GM12892 (cell line): Measurements from ENCODE around the gene CYP46A1.
A peak's percentile ranks its signal among the peaks of the same experiment; 100 is the strongest.
"Not testable (repeated sequence)": the region's sequence is repeated elsewhere in the genome, so short reads cannot be mapped to it uniquely, and the experiment has no call there.

Experiments used
- DNase-seq: peaks from one replicate; pipeline ENCODE4 v3.0.0; 2011; ENCODE audit not compliant: insufficient read length
- FAIRE-seq: peaks from 2 replicates; lab custom pipeline; 2011; peaks lifted over from hg19 to GRCh38; lab: Jason Lieb, UNC
- POLR2A ChIP-seq: IDR thresholded peaks from 2 replicates; pipeline ENCODE4 v1.6.1; 2011; ENCODE audit warnings: low read depth, low read length, control low read depth
- POLR2AphosphoS5 ChIP-seq: IDR thresholded peaks from 2 replicates; pipeline ENCODE4 v1.6.1; 2011; ENCODE audit warnings: low read depth, low read length, control low read depth
- TAF1 ChIP-seq: IDR thresholded peaks from 2 replicates; pipeline ENCODE4 v1.6.1; 2011; ENCODE audit warnings: low read depth, mild to moderate bottlenecking, control low read depth, low read length, borderline replicate concordance

CYP46A1 gene

GRCh38 chr14:99755629-99756603, 71.8 kb downstream of the CYP46A1 start:
- TF ChIP-seq POLR2AphosphoS5 (no peak), POLR2A (no peak), TAF1 (no peak)
- DNase-seq (no peak), FAIRE-seq (no peak)

- FAIRE-seq (no peak), DNase-seq (no peak)
- TF ChIP-seq TAF1, result no peak
- no peak for TF ChIP-seq POLR2AphosphoS5
- TF ChIP-seq POLR2A, result no peak
Observed at GRCh38 chr14:99756796-99757195, 72.7 kb downstream of the CYP46A1 start.

GRCh38 chr14:99757331-99758070, 73.4 kb downstream of the CYP46A1 start:
- TF ChIP-seq POLR2AphosphoS5, result no peak
- FAIRE-seq (no peak), DNase-seq (no peak)

- peak; percentile 40 for FAIRE-seq
- TF ChIP-seq POLR2AphosphoS5 (no peak), TAF1 (no peak), POLR2A (no peak)
Observed at GRCh38 chr14:99758121-99758821, 74.2 kb downstream of the CYP46A1 start.

DNA sequence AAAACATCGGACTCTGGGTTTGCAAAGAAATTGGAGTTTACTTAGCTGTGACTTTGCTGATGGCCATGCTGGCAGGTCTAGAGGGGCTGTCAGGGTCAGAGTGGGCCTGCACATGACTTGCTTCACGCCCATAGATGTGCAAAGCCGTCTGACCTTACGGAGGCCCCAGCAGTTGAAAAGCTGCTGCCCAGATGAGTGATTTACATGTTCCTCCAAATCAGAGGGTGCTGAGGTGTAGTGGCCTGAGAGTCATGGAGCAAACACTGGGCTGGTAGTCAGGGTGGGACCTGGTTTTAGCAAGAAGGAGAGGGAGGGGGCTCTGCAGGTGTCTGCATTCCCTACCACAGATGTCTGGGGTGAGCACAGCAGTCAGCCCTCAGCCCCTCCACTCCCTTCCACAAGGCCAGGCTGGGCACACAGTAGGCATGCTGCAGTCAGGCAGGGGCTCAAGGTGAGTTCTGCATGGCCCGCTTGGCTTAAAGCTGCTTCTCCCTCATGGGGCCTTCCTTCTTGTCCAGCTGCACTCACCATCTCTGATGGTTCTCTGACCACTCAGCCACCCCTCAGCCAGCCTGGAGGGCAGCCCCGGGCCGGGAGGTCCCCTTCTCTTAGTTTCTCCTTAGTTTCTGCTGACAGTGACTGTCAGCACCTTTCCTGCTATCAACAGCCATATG, 74.9 kb downstream of the CYP46A1 start:
- DNase-seq (no peak), FAIRE-seq (no peak)
- TF ChIP-seq POLR2AphosphoS5 (no peak), TAF1 (no peak), POLR2A (no peak)

More at GRCh38 chr14:99758121-99758821, 74.2 kb downstream of the CYP46A1 start:
- DNase-seq, result no peak

DNA sequence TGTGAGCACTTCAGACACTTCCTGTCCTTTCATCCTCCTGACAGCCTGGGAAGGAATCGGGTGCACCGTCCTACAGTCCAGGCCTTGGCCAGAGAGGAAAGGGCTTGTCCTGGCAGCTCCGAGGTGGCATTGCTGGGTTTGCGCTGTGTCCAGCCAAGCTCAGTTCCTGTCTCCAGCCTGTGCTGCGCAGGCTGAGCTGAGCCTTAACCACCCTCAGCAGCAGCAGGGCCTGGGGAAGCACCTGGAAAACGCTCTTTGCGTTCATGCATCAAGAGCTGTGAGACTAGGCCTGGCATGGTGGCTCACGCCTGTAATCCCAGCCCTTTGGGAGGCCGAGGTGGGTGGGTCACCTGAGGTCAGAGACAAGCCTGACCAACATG, 75.4 kb downstream of the CYP46A1 start:
- FAIRE-seq (peak; percentile 53), DNase-seq (no peak)
- TF ChIP-seq POLR2A (no peak), TAF1 (no peak), POLR2AphosphoS5 (no peak)

DNA sequence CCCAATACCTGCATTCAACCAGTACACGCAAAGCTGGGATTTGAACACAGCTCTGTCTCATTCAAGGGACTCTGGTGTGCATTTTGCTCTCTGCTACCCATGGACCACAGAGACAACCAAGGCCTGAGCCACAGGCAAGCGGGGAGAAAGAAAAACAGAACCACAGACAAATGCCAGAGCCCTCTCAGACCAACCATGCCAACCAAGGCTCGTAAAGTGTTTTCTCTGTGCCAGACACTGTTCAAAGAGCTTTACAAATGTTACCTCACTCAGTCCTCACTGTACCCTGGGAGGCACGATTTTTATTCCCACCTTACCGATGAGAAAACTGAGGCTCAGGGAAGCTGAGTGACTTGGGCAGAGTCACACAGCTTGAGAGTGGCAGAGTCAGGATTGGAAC, 76.7 kb downstream of the CYP46A1 start:
- TF ChIP-seq POLR2A (no peak), TAF1 (no peak), POLR2AphosphoS5 (no peak)
- FAIRE-seq, result no peak
- no peak for DNase-seq

DNA sequence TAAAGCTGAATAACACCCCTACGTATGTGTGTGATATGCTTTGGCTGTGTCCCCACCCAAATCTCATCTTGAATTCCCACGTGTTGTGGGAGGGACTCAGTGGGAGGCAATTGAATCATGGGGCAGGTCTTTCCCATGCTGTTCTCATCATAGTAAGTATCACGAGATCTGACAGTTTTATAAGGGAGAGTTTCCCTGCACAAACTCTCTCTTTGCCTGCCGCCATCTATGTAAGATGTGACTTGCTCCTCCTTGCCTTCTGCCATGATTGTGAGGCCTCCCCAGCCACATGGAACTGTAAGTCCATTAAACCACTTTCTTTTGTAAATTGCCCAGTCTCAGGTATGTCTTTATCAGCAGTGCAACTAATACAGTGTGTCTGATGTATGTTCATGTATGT, 78.8 kb downstream of the CYP46A1 start:
- FAIRE-seq, DNase-seq: not testable (repeated sequence)

GRCh38 chr14:99763527-99764221, 79.6 kb downstream of the CYP46A1 start:
- DNase-seq (no peak), FAIRE-seq (no peak)
- no peak for TF ChIP-seq POLR2AphosphoS5
- TF ChIP-seq TAF1, result no peak
- no peak for TF ChIP-seq POLR2A

DNA sequence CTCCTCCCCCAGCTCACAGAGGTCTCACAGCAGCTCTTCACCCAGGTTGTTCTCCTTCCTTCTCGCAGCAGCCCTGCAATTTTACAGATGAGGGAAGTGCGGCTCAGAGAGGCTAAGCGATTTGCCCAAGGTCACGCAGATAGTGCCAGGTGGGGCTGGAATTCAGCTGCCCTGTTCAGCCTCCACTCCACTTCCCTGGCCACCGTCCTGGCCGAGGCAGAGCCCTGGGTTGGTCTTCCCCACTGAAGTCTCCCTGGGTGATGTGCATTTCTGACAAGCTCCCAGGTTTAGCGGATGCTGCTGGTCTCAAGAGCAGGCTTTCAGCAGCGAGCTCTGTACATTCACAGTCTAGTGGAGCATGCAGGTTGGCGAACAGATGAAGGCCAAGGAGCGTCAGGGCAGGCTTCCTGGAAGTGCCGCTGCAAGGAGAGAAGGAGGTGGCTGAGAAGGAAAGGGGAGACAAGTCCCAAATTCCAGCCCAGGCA, 80.2 kb downstream of the CYP46A1 start:
- no peak for DNase-seq
- no peak for FAIRE-seq
- TF ChIP-seq TAF1, result no peak
- TF ChIP-seq POLR2AphosphoS5, result no peak
- no peak for TF ChIP-seq POLR2A
